GM23338 (cell line): ENCODE data around the gene PODN. TPM values are rescaled to one million over a fixed set of nuclear protein-coding genes. Genes with fewer than 3 reads are reported as not detected.

ENCODE experiments used
- ATAC-seq: fragments of 200-7000 bp; cut with Tn5 transposase; 3 replicates; pipeline ENCODE4 v1.9.1; 2020
- DNase-seq: peaks from one replicate; pipeline ENCODE4 v3.0.0-alpha.2; 2015; ENCODE audit warnings: low spot score
- H2AFZ ChIP-seq: fragments of 200-600 bp; sonication (generic); 2 replicates; pipeline ENCODE4 v1.8.0; 2016; ENCODE audit warnings: antibody characterized with exemption, mild to moderate bottlenecking, moderate library complexity
- H3F3A ChIP-seq: fragments of 200-600 bp; sonication (generic); replicated peaks from 2 replicates; pipeline ENCODE4 v1.8.0; 2017; ENCODE audit warnings: antibody characterized with exemption, mixed run types, low read depth
- H3K27ac ChIP-seq: fragments of 200-600 bp; sonication (generic); 2 replicates; pipeline ENCODE4 v1.6.1; 2016; ENCODE audit warnings: low read depth
- H3K27me3 ChIP-seq: fragments of 200-600 bp; sonication (generic); 2 replicates; pipeline ENCODE4 v1.8.0; 2016; ENCODE audit warnings: mild to moderate bottlenecking, mixed run types, moderate library complexity; ENCODE audit not compliant: insufficient read depth
- H3K36me3 ChIP-seq: fragments of 200-600 bp; sonication (generic); 2 replicates; pipeline ENCODE4 v1.8.0; 2016; ENCODE audit warnings: mild to moderate bottlenecking; ENCODE audit not compliant: insufficient read depth
- H3K4me1 ChIP-seq: fragments of 200-600 bp; sonication (generic); 2 replicates; pipeline ENCODE4 v1.8.0; 2016; ENCODE audit warnings: mild to moderate bottlenecking, moderate library complexity; ENCODE audit not compliant: insufficient read depth
- H3K4me2 ChIP-seq: fragments of 200-600 bp; sonication (generic); 2 replicates; pipeline ENCODE4 v1.7.1; 2017; ENCODE audit warnings: mixed run types
- H3K4me3 ChIP-seq: fragments of 200-600 bp; sonication (generic); 2 replicates; pipeline ENCODE4 v1.6.1; 2016; ENCODE audit warnings: mixed run types
- H3K79me2 ChIP-seq: fragments of 200-600 bp; sonication (generic); replicated peaks from 2 replicates; pipeline ENCODE4 v1.8.0; 2017; ENCODE audit warnings: mild to moderate bottlenecking; ENCODE audit not compliant: insufficient read depth
- H3K9me2 ChIP-seq: fragments of 200-600 bp; sonication (generic); 2 replicates; pipeline ENCODE4 v1.8.0; 2017; ENCODE audit not compliant: insufficient read depth
- H4K20me1 ChIP-seq: fragments of 200-600 bp; sonication (generic); replicated peaks from 2 replicates; pipeline ENCODE4 v1.8.0; 2017; ENCODE audit warnings: mild to moderate bottlenecking; ENCODE audit not compliant: insufficient read depth
- H3K27ac Mint-ChIP-seq: 2 replicates; pipeline ENCODE4 v1.8.0; 2020; ENCODE audit warnings: inconsistent platforms, mild to moderate bottlenecking, moderate library complexity, mixed read lengths
- H3K27me3 Mint-ChIP-seq: 3 replicates; pipeline ENCODE4 v1.8.0; 2022; ENCODE audit warnings: low read depth, mild to moderate bottlenecking, moderate library complexity, mixed read lengths, inconsistent platforms; ENCODE audit not compliant: insufficient read depth, poor library complexity
- H3K36me3 Mint-ChIP-seq: 3 replicates; pipeline ENCODE4 v1.8.0; 2021; ENCODE audit warnings: low read depth, mild to moderate bottlenecking, inconsistent platforms, moderate library complexity, mixed read lengths
- H3K4me1 Mint-ChIP-seq: 3 replicates; pipeline ENCODE4 v1.8.0; 2020; ENCODE audit warnings: mild to moderate bottlenecking, inconsistent platforms, mixed read lengths
- H3K4me3 Mint-ChIP-seq: 3 replicates; pipeline ENCODE4 v1.8.0; 2021; ENCODE audit warnings: moderate library complexity, mild to moderate bottlenecking, inconsistent platforms, mixed read lengths
- H3K9me3 Mint-ChIP-seq: 3 replicates; pipeline ENCODE4 v1.8.0; 2020; ENCODE audit warnings: moderate library complexity, mild to moderate bottlenecking, inconsistent platforms, mixed read lengths
- CREB1 ChIP-seq: fragments of 250-450 bp; sonication (Bioruptor Pico); IDR thresholded peaks from 2 replicates; pipeline ENCODE4 v1.5.0; 2020; ENCODE audit warnings: low read depth, mild to moderate bottlenecking, moderate library complexity
- CTCF ChIP-seq, 2 experiments: fragments of 200-600 bp in 1 of 2; sonication (generic) in 1 of 2; conservative IDR thresholded peaks; 2 replicates each; pipeline versions ENCODE4 v1.5.1 to v1.6.1; 2016 to 2017; ENCODE audit warnings: antibody characterized with exemption in 2 of 2, low read depth in 2 of 2, mild to moderate bottlenecking in 2 of 2, moderate library complexity in 1 of 2
- ETS1 ChIP-seq: IDR thresholded peaks from 2 replicates; pipeline ENCODE4 v1.6.1; 2016; ENCODE audit warnings: antibody characterized with exemption
- EZH2 ChIP-seq: fragments of 200-600 bp; sonication (generic); IDR thresholded peaks from one replicate; pipeline ENCODE4 v1.8.0; 2017; ENCODE audit warnings: antibody characterized with exemption, mild to moderate bottlenecking, low read depth; ENCODE audit not compliant: unreplicated experiment
- EZH2phosphoT487 ChIP-seq: fragments of 200-600 bp; sonication (generic); IDR thresholded peaks from one replicate; pipeline ENCODE4 v1.8.1; 2018; ENCODE audit warnings: antibody characterized with exemption; ENCODE audit not compliant: unreplicated experiment
- JUNB ChIP-seq: IDR thresholded peaks from one replicate; pipeline ENCODE4 v1.6.1; 2016; ENCODE audit warnings: antibody characterized with exemption; ENCODE audit not compliant: unreplicated experiment
- NANOG ChIP-seq: IDR thresholded peaks from 2 replicates; pipeline ENCODE4 v1.6.1; 2016; ENCODE audit warnings: antibody characterized with exemption, borderline replicate concordance
- POLR2AphosphoS5 ChIP-seq: IDR thresholded peaks from 2 replicates; pipeline ENCODE4 v1.6.1; 2016; ENCODE audit warnings: antibody characterized with exemption, low read depth
- REST ChIP-seq: IDR thresholded peaks from one replicate; pipeline ENCODE4 v1.6.1; 2018; ENCODE audit warnings: antibody characterized with exemption; ENCODE audit not compliant: unreplicated experiment
- STAT1 ChIP-seq: IDR thresholded peaks from one replicate; pipeline ENCODE4 v1.6.1; 2016; ENCODE audit warnings: antibody characterized with exemption; ENCODE audit not compliant: unreplicated experiment
- ZNF114 ChIP-seq: fragments of 250-450 bp; sonication (Bioruptor Pico); IDR thresholded peaks from 2 replicates; pipeline ENCODE4 v1.5.0; 2020; ENCODE audit warnings: mild to moderate bottlenecking, moderate library complexity
- ZNF331 ChIP-seq: fragments of 250-450 bp; sonication (Bioruptor Pico); IDR thresholded peaks from 2 replicates; pipeline ENCODE4 v1.5.0; 2020; ENCODE audit warnings: low read depth, mild to moderate bottlenecking, moderate library complexity
- ZNF462 ChIP-seq: fragments of 250-450 bp; sonication (Bioruptor Pico); IDR thresholded peaks from 2 replicates; pipeline ENCODE4 v1.5.0; 2020; ENCODE audit warnings: mild to moderate bottlenecking, moderate library complexity
- polyA plus RNA-seq: library from polyadenylated mRNA; unstranded; fragments of >200 nt; fragmentation: Nextera tagmentation; extraction: Ambion mirVana; gene quantifications from 2 replicates; pipeline ENCODE4 v1.2.1, GENCODE V29; 2016
- total RNA-seq: library from RNA; depleted of rRNA; stranded (reverse); fragments of >200 nt; shearing (Covaris generic); gene quantifications from 2 replicates; pipeline ENCODE4 v1.2.3, GENCODE V29; 2014

PODN gene
- total and polyA plus RNA-seq, 2 experiments from 2014 or later = 0.16 to 0.24 TPM

- DNase-seq = no peak
- Histone ChIP-seq H3K27ac (no peak overlapping the region), H3K27me3 (no peaks in the 10 kb centered on the region), H3K4me3 (no peak overlapping the region), H3K4me1 (no peaks in the 10 kb centered on the region), H4K20me1 (no peaks in the 10 kb centered on the region), H3K9me2 (no peaks in the 10 kb centered on the region), H3K4me2 (no peak overlapping the region), H3F3A (no peaks in the 10 kb centered on the region), H3K79me2 (no peaks in the 10 kb centered on the region), H3K36me3 (no peaks in the 10 kb centered on the region), H2AFZ (no peak overlapping the region)
- H3K36me3 Mint-ChIP-seq = no peaks in the 10 kb centered on the region
- TF ChIP-seq ETS1 (no peak), ZNF331 (CRISPR knock-in tag) (no peak), ZNF114 (CRISPR knock-in tag) (no peak), CTCF (conservative IDR thresholded peaks at IDR 0.05; ENCODE audit: low read depth in 2 of 2) (no peak), REST (no peak), ZNF462 (CRISPR knock-in tag) (no peak), JUNB (no peak), EZH2 (no peak), NANOG (no peak), POLR2AphosphoS5 (no peak), EZH2phosphoT487 (no peak), STAT1 (no peak), CREB1 (no peak)
- peaks cover 14% of the 10 kb centered on the region for H3K4me1 Mint-ChIP-seq
- H3K4me3 Mint-ChIP-seq = no peak overlapping the region
- no peaks in the 10 kb centered on the region; the same call in 2 of the 3 replicates for H3K9me3 Mint-ChIP-seq
- no peak overlapping the region for H3K27ac Mint-ChIP-seq
- no peak for ATAC-seq
- peaks cover 13% of the 10 kb centered on the region for H3K27me3 Mint-ChIP-seq
Measured at GRCh38 chr1:53077599-53077965, 15.6 kb downstream of the PODN start.
